NCI-H187 (cell line): ENCODE data around the gene POMC.
"Not testable (repeated sequence)": the region's sequence is repeated elsewhere in the genome, so short reads cannot be mapped to it uniquely, and the experiment has no call there.

ENCODE experiments used
- DNase-seq, 2 experiments: peaks; one replicate each; lab custom pipeline; 2025; lab: John Stamatoyannopoulos, UW

Gene POMC

DNA sequence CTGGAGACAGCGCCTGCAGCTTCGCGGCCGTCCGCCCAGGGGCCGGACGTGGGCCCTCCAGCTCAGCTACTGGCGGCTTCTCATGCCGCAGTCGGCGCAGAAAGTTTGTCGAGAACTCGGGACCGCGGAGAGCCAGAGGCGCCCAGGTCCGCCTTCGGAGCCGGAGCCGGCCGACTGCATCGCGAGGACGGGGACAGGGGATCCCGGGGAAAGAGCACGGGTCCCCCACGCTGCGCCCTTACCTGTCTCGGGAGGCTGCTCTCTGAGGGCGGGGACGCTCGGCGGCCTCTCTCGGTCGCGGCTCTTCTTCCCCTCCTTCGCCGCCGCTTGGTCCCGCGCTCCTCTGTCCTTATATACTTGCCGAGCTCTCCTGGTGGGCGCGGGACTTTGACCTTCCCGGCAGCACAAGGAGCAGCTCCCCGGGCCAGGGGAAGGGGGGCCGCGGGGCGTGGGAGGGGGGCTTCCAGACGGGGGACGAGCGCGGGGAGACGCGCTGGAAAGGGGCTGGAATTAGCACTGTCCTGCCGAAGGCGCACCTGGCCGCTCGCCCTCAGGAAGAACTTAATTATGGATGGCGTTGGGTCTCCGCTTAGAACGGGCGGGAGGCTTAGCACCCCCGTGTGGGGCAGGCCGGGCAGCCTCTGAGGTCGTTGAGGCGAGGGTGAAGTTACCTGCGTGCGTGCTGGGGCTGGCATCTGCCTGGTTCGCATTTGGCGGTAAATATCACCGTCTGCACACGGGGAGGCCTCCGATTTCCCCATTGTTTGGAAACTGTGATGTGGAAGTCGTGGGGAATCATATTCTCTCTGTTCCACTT is at the start of gene POMC:
TSS of gene POMC (minus strand) at position 325 of the 817 bp plus-strand sequence. CDS start 3,808 bp downstream, outside the sequence.
- peak; percentile 40 to 56 for DNase-seq

DNA sequence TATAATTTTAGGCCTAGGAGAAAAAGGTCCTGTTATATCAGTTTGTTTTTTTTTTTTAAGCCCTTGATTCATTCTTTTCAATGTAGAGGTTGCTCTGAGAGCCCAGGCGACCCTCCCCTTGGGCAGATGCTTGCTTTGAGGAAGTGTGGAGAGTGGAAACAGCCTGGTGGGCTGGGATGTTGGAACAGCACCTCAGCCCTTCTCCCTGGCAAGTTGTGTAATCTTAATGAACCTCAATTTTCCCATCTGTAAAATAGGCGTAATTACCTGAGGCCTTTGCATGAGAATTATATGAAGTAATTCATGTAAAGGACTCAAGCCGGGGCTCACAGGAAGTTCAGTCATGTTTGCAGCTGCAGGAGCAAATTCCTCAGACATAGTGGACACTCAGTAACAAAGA is 49.7 kb upstream of the POMC start:
- DNase-seq, result no peak

DNA sequence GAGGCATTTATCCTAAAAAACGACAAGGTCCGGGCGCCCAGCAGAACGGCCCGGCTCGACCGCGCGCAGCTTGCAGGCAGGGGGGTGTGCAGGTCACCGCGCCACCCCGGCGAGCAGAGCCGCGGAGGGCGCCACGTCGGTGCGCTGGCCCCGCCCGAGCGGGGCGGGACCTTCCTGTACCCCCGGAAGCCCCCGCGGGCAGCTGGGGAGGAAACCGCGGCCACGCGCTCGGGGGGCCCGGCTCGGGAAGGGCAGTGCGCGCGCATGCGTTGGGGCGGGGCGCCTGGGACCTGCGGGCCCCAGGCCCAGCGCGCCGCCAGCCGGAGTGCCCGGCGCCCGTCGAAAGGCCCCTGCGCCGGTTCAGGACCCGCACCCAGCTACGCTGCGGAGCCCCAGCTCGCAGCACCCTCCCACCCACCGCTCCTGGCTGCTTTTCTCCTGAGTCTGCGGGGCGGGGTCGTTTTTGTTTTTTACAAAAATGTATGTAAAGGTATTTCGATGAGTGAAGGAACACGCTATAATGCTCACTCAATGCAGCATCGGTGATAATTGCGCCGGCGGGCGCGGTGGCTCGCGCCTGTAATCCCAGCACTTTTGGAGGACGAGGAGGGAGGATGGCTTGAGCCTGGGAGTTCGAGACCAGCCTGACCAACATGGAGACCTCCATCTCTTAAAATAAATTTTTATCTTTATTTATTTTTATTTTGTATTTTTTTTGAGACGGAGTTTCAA is 47.7 kb upstream of the POMC start:
- DNase-seq, result no peak

DNA sequence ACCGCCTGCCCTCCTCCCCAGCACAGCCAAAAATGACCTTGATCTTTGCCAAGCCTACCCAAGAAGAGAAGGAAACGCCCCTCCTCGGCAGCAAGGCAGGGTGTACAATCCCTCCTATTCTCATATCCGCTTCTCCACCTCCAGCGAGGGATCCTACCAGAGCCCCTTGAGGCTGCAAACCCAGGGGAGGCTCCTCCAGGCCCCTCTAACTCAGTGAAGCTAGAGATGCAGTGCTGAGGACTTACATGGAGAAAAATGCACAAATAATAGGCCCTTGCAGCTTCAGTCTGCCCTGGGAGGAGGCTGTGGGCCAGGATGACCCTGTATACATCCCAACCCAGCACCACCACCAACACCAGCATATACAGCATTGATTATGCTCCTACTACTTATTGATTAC is 46.9 kb upstream of the POMC start:
- no peak for DNase-seq

DNA sequence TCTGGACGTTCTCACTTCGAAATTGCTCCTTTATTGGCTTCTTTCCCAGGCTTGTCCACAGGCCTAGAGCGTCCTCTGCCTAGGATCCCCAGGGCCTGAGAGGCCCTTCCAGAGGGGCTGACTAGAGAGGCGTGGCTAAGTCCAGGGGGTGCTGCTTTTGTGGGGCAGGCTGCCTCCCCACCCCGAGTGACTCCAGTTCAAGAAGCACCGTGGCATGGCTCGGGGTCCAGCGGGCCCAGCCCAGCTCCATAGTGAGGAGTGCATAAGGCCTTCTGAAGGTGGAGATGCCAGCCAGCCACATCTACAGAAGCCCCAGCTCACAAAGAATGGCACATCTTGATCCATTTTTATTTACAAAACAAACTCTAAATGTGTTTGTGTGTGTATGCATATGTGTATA is 44.8 kb upstream of the POMC start:
- DNase-seq, result no peak

DNA sequence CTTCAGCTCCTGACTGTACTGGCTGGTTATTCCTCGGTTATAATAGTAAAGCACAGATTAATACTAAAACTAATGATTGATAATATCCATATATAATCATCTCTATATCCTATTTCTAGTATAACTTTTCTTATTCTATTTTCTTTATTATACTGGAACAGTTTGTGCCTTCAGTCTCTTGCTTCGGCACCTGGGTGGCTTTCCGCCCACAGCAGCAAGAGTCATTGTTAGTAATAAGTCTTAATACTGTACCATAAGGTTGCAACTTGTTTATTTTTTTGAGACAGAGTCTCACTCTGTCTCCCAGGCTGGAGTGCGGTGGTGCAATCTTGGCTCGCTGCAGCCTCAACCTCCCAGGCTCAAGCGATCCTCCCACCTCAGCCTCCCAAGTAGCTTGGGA is 42.5 kb upstream of the POMC start:
- not testable (repeated sequence) for DNase-seq

DNA sequence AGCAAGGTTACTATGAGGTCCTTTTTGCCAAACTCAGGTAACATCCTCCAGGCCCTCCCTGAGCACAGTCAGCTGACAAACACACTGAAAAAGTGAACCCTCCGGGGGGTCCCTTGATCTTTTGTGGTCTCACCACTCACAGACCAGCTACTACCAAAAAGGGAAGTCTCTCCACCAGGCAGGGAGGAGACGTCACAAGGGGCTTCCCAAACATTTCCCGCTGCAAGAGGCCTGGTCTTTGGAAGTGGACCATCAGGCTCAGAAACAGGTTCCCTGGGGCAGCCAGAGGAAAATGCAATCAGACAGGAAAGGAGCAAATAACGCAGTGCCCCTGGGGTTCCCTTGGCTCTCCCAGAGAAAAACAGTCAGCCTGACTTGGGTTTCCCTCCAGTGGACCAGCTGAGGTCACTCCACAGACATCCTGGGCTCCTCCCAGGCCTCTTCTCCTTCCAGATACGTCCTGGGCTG is 38.7 kb upstream of the POMC start:
- DNase-seq, result no peak

DNA sequence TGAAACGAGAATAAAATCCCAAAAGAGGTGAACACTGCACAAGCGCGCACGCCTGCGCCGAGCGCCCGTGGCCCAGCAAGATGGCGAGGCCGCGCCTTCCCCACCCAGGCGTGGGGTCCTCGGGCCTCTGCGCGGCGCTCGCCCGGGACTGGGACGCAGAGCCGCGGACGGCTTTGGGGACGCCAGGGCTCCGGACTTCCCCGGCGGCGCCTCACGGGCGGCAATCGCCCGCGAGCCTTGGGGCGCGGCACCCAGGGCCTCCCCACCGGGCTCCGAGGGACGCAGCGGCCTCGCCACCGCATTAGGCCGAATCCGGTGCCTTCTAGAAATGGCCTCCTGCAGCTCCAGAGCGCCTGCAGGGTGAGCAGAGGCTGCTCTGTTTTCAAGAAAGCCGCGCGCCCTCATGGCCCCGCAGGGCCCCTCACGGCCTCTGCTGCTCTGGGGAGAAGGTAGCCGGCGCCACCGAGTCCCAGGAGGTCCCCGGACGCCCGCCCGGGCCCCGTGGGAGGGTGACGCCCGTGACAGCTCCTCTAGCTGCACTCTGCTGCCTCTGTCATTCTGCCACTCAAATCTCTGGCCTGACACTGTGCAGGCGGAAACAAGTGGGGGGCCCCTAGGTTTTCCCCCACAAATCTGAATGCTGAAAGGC is 35.9 kb upstream of the POMC start:
- DNase-seq, result no peak

DNA sequence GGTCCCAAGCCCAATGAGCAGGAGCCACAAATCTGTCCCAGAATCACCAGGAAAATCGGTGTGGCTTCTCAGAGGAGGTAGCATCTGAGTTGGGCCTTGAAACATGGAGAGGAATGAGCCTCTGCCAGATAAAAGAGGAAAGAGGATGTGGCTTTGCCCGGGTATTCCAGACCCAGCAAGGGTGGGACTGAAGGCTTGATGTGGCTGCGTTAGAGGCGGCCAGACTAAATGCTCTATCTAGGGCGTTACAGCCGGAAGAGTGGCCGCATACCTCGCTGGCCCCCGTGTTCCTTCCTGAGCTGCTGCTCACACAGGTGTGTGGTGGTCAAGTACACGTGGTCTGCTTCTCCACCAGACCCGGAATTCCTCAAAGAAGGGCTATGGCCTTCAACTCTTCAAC is 33.9 kb upstream of the POMC start:
- DNase-seq, result no peak

DNA sequence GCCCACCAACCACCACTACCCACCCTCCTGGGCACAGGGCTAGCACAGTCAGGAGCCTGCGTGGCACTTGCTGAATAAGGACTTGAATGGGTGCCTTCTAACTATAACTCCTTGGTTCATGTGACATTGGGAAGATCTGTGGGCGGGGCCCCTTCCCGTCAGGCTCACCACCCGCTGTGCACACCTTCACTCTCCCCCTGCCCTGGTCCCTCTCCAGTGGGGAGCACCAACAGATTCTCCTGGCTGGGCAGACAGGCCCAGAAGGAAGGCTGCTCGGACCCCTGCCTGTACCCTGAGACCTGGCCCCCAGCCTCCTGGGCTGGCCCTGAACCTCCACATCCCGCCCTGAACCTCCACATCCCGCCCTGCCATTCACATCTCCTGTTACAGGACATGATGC is 33.4 kb upstream of the POMC start:
- DNase-seq, result no peak

DNA sequence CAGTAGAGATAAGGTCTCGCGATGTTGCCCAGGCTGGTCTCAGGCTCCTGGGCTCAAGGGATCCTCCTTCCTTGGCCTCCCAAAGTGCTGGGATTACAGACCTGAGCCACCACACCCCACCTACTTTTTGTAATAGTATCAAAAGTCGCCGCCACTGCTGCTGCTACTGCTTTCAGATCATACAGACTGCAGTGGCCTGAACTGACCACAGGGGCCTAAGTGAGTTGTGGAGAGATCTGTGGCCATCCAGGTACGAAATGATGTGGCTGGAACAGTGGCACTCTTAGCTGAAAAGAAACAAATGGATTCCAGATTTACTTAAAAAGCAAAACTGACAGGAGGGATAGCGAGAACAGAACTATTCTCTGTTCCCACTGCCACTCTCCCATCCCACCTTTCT is 32.9 kb upstream of the POMC start:
- no peak for DNase-seq

DNA sequence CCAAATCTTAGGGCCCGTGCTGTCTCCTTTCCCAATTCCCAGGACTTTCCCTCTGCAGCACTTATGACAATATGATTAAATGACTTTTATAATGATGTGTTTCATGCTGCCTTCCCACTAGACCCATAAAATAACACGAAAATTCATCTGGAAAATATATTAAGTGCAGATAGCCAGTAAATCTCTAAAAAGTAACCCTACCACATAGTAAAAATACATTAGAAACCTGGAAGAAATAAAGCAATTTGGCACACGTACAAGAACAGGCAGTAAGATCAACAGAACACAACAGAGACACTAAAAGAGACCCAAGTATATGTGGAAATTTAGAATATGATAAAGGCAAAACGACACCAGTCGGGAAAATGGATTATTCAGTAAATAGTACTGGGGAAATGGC is 30.2 kb upstream of the POMC start:
- DNase-seq, result no peak

DNA sequence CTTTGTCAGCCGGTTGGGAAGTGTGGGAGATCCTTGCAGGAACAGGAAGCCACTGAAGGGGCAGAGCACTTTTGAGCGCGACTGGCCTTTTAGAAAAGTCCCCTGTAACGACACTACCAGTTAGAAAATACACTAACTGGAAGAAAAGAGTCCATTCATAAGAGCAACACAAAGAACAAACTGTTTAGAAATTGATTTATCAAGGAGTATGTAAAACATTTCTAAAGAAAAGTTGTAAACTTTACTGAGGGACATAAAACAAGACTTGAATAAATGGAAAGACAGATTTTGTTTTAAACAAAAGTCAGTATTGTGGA is 29.8 kb upstream of the POMC start:
- DNase-seq, result no peak

DNA sequence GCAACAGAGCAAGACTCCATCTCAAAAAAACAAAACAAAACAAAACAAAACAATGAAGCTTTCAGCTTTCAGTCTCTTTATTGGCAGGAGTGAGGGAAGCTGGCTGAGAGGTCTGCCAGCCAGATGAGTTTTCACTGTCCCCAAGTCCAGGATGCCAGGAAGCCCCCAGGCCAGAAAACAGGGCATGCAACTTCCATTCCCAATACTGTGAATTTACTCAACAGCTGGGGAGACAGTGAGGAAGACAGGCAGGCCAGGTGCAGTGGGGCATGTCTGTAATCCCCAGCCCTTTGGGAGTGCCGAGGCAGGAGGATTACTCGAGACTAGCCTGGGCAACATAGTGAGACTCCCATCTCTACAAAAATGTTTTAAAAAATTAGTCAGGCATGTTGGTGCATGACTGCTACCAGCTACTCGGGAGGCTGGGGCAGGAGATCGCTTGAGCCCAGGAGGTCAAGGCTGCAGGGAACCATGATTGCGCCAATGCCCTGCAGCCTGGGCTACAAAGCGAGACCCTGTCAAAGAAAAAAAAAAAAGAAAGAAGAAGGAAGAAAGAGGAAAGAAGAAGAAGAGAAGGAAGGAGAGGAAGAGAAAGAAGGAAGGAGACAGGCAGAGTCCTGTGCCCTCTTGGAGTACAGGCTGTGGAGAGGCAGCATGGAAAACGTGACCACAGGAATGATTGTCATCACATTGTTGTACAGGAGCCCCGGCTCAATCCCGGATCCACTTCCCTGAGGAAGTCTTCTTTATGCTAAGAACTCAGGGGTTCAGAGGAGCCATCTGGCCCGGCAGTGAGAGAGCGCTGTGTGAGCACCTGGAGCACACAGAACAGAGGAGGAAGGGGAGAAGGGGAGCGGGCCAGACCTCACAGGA is 29.2 kb upstream of the POMC start:
- DNase-seq, result no peak

DNA sequence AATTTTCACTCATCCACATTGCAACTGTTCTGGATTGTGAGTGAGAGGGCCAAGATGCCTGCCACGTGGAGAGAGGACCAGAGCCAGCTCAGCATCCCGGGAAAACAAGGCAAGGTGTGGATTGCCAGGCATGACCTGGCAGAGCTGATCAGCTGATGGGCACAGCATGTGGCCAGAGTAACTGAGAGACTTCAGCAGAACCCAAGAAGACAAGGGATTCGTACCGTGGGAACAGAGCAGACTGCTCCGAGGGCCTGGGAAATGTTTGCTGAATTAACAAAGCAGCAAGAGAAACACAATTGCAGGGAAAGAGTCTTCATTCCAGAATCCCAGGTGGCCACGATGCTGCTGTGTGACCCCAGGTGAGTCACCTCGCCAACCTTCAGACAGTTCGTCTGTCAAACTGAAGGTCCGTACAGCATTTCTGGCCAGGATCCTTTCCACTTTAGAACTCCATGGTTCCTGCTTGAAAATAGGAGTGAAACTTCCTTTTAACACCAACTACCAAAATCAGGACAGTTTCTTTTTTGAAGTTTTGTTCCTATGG is 26.3 kb upstream of the POMC start:
- no peak for DNase-seq

DNA sequence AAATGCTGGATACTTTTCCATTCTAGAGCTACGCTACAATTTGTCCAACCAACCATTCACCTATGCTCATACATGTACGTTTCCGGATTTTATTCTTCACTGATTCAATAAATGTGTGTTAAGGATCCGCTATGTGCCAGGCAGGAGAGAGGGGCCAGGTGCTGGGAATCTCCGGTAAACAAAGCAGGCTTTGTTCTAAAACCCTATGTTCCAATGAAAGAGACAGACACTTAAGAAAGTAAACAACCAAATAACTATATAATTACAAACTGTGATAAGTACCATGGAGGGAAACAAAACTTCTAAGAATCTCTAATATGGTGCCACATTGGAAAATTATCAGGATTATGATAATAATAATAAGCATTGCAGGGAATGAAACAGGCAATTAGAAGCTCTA is 22.2 kb upstream of the POMC start:
- no peak for DNase-seq

DNA sequence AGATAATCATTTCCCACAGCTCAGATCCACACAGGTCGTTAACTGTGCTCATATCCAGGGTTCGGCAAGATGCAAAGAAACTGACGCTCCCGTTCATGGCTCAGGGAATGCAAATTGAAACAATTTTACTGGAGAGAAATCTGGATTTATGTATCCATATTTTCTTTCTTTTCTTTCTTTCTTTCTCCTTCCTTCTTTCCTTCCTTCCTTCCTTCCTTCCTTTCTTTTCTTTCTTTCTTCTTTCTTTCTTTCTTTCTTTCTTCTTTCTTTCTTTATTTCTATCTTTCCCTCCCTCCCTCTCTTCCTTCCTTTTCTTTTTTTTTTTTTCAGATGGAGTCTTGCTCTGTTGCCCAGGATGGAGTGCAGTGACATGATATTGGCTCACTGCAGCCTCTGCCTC is 20.0 kb upstream of the POMC start:
- no peak for DNase-seq

DNA sequence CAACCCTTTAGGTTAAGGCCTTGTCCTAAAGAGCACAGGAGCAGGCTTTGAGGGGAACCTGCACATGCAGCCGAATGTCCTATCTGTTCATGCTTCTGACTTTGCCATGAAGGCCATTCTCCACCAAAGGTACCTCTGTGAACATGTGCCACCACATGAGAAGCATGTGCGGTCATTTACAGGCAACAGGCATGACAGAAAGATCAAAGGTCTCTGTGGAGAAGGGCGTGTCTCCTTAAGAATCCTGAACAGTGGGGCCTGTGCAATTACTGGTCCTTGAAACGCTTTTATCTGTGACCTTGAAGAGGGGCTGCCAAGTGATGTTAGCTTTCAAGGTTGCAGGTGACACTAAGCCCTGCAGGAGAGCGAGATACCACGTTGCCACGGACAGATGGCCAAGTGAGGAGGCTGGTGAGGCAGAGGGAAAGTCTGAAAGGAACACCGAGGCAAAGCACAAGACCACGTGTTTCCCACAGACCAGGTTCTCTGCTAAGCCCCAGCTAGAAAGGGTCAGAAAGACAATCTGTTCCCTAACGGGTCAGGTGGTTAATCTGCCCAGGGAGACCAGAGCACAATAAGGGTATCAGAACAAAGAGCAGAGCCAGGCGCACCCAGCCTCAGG is 19.5 kb upstream of the POMC start:
- DNase-seq, result peak; percentile 79 to 82

DNA sequence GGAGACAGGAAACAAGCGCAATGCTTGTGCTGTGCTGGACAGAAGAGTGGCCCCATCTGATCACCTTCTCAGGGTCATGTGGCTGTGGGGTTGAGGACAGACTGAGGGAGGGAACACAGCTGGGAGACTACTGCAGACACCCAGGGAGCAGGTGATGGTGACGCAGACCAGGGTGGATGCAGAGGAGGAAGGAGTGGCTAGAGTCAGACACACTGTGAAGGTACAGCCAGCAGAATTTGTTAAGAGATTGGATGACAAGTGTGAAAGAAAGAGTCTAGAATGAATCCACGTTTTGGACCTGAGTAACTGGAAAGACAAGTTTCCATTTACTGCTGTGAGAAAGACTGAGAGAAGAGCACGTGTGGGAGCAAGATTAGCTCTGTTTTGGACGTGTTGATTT is 15.9 kb upstream of the POMC start:
- no peak for DNase-seq

DNA sequence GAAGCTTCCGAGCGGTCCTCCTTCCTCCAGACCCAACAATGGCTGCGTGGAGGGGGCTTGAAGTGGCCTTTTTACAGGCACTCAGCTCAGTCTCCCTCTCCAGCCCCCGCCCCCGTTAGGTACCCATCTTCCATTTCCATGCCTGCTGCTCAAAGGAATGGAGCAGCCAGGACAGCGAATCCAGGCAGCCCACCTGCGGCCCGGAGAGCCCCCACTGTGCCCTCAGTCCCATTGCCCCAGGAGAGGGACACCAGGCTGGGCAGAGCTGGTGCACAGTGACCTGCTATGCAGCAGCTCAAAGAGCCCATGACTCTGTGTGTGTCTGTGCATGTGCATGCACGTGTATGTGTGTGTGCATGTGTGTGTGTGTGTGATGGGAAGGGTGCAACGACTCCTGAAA is 10.6 kb upstream of the POMC start:
- no peak for DNase-seq

DNA sequence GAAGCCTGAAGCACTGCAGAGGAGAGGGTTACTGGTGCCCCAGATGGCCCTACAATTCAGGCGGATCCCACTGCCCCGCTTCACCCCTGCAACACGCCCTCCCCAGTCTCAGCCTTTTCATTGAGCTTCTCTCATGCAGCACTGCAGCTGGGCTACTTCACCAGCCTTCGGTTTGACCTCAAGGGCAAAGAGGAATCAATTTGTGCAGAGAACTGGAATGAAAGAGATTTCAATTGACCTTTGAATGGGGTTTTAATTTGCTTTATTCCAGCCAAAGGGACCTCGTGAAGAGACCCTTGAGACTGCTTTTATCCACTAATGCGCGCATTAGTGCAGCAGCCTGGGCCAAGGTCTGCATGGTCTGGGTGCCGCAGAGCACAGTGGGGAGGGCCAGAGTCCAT is 8.8 kb upstream of the POMC start:
- DNase-seq, result peak; percentile 76 to 88
